HG02938 (cell line): ENCODE measurements around the gene UBE2G1.
"Not testable (repeated sequence)": the region's sequence is repeated elsewhere in the genome, so short reads cannot be mapped to it uniquely, and the experiment has no call there.

Source experiments
- ATAC-seq: cut with Tn5 transposase; IDR thresholded peaks from one replicate; pipeline ENCODE4 v1.9.1; 2021; ENCODE audit warnings: mild to moderate bottlenecking, moderate library complexity; ENCODE audit not compliant: unreplicated experiment

Gene UBE2G1

GRCh38 chr17:4366327-4367063 is at the start of gene UBE2G1:
Gene UBE2G1, minus strand, starts transcription at chr17:4366675. Its CDS starts 359 bp downstream, at chr17:4366316.
- ATAC-seq: peak; percentile 58

- no peak for ATAC-seq
These were observed 46.7 kb upstream of the UBE2G1 start for GRCh38 chr17:4412933-4413831.

GRCh38 chr17:4411201-4411600 is 44.7 kb upstream of the UBE2G1 start:
- no peak for ATAC-seq

- ATAC-seq: no peak
These were observed 43.2 kb upstream of the UBE2G1 start for GRCh38 chr17:4409659-4410058.

GRCh38 chr17:4407851-4408250 is 41.4 kb upstream of the UBE2G1 start:
- ATAC-seq: no peak

GRCh38 chr17:4407216-4407615 is 40.7 kb upstream of the UBE2G1 start:
- no peak for ATAC-seq

- no peak for ATAC-seq
These were observed 39.9 kb upstream of the UBE2G1 start for GRCh38 chr17:4406386-4406785.

- ATAC-seq: no peak
These were observed 39.2 kb upstream of the UBE2G1 start for GRCh38 chr17:4405699-4406098.

GRCh38 chr17:4405038-4405669 is 38.7 kb upstream of the UBE2G1 start:
- ATAC-seq: no peak

- ATAC-seq: no peak
These were observed 31.4 kb upstream of the UBE2G1 start for GRCh38 chr17:4397840-4398239.

- no peak for ATAC-seq
These were observed 28.6 kb upstream of the UBE2G1 start for GRCh38 chr17:4395111-4395478.

- no peak for ATAC-seq
These were observed 28.0 kb upstream of the UBE2G1 start for GRCh38 chr17:4394208-4395110.

- ATAC-seq: no peak
These were observed 27.3 kb upstream of the UBE2G1 start for GRCh38 chr17:4393806-4394205.

GRCh38 chr17:4389079-4389478 is 22.6 kb upstream of the UBE2G1 start:
- ATAC-seq: no peak

GRCh38 chr17:4387137-4387536 is 20.7 kb upstream of the UBE2G1 start:
- no peak for ATAC-seq

- no peak for ATAC-seq
These were observed 19.9 kb upstream of the UBE2G1 start for GRCh38 chr17:4386406-4386805.

GRCh38 chr17:4381690-4382671 is 15.5 kb upstream of the UBE2G1 start:
- no peak for ATAC-seq

- ATAC-seq: no peak
These were observed 12.2 kb upstream of the UBE2G1 start for GRCh38 chr17:4378626-4379025.

- ATAC-seq: not testable (repeated sequence)
These were observed 10.8 kb upstream of the UBE2G1 start for GRCh38 chr17:4377247-4377646.
